ENCODE data around the gene TSEN2.

GRCh38 chr3:12478326-12478725, 6.0 kb upstream of the TSEN2 start:
- TF ChIP-seq CTCF (IDR thresholded peaks at IDR 0.05) (no peak), SIN3A (IDR thresholded peaks at IDR 0.05; ENCODE audit: borderline replicate concordance, insufficient read depth, low read depth, low read length) (no peak), POLR2AphosphoS5 (IDR thresholded peaks at IDR 0.05; ENCODE audit: low read depth, low read length) (no peak), REST (IDR thresholded peaks at IDR 0.05; ENCODE audit: insufficient read depth in 1 of 2, low read depth in 2 of 2, low read length in 1 of 2) (no peak)
